Activated naive CD8-positive, alpha-beta T cell treated with anti-CD3 and anti-CD28 coated beads for 36 hours (primary cell): ENCODE data around the gene ZNF837. TPM values are rescaled to one million over a fixed set of nuclear protein-coding genes. Genes with fewer than 3 reads are reported as not detected.

ENCODE experiments used
- DNase-seq: peaks from one replicate; pipeline ENCODE4 v3.0.0; 2021
- H3K27ac Mint-ChIP-seq: one replicate; pipeline ENCODE4 v1.8.0; 2022; ENCODE audit warnings: mild to moderate bottlenecking, moderate library complexity, mixed read lengths
- H3K27me3 Mint-ChIP-seq: one replicate; pipeline ENCODE4 v1.8.0; 2022; ENCODE audit warnings: mild to moderate bottlenecking, mixed read lengths
- H3K36me3 Mint-ChIP-seq: one replicate; pipeline ENCODE4 v1.8.0; 2021; ENCODE audit warnings: mild to moderate bottlenecking, mixed read lengths
- H3K4me1 Mint-ChIP-seq: one replicate; pipeline ENCODE4 v1.8.0; 2021; ENCODE audit warnings: mixed read lengths
- H3K4me3 Mint-ChIP-seq: one replicate; pipeline ENCODE4 v1.8.0; 2022; ENCODE audit warnings: mild to moderate bottlenecking, moderate library complexity, mixed read lengths
- H3K9me3 Mint-ChIP-seq: one replicate; pipeline ENCODE4 v1.8.0; 2022; ENCODE audit warnings: mixed read lengths
- total RNA-seq, 2 experiments: library from RNA; stranded (reverse); gene quantifications; one replicate each; pipeline ENCODE4 v1.2.3, GENCODE V29; 2021

ZNF837 gene
- total RNA-seq, 2 experiments from 2014 or later = 2.0 to 2.1 TPM

DNA sequence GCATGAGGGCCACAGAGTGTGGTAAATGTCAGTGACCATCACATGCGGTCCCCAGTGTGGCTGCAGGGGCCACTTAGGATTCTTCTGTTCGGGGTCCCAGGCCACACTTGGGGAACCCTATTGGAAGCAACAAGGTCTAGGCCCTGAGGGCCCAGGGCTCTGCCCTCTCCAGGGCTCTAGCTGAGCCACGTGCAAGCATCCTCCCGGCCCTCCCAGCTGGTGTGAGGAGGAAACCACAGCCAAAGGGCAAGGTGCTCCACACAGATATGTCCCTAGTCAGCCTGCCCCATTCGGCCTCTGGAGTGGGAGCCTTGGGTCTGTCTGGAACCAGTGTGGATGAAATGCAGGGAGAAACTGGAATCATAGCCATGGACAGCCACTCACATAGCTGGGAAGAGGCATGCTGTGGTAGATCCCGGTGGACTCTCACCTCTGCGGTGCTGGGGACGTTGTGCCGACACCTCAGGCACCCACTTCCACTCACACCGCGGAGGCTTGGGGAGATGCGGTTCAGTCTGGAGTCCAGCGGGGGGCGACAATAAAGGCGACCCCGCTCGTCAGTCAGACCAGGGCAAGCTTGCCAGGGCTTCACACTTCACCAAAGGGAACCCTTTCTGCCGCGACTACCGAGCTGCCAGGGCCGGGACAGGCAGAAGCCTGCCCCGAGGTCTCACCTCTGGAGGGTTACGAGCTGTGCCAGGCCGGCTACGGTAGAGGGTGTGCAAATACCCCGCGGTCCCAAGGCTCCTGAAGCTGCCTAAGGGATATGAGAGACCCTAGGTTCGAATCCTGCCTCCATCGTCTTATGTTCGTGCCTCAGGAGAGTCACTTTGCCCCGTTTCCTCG, 14.0 kb downstream of the ZNF837 start:
- H3K4me3 Mint-ChIP-seq = no peak overlapping the region
- H3K4me1 Mint-ChIP-seq = peaks cover 4% of the 10 kb centered on the region

DNA sequence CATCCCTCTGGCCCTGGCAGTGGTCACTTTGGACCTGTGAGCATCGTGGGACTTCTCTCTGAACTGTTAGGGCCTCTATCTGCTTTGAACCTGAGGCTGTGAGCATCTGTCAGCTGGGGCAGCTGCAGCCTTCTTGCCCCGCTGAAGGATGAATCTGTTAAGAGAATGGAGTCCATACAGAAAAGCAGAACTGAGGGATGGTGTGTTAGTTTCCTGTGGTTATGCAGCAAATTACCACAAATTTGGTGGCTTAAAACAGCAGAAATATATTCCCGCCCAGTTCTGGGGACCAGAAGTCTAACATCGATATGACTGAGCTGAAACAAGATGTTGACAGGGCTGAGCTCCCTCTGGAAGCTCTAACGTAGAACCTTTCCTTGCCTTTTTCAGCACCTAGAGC, 16.7 kb downstream of the ZNF837 start:
- no peak for DNase-seq
- no peak overlapping the region for H3K4me3 Mint-ChIP-seq
- H3K27ac Mint-ChIP-seq = no peak overlapping the region
- no peaks in the 10 kb centered on the region for H3K36me3 Mint-ChIP-seq
- no peaks in the 10 kb centered on the region for H3K27me3 Mint-ChIP-seq
- H3K4me1 Mint-ChIP-seq = peaks cover 11% of the 10 kb centered on the region
- no peaks in the 10 kb centered on the region for H3K9me3 Mint-ChIP-seq

More for the DNA sequence above, 14.0 kb downstream of the ZNF837 start:
- no peak overlapping the region for H3K27ac Mint-ChIP-seq
- no peaks in the 10 kb centered on the region for H3K27me3 Mint-ChIP-seq
- no peaks in the 10 kb centered on the region for H3K36me3 Mint-ChIP-seq
- H3K9me3 Mint-ChIP-seq = no peaks in the 10 kb centered on the region
- no peak for DNase-seq

DNA sequence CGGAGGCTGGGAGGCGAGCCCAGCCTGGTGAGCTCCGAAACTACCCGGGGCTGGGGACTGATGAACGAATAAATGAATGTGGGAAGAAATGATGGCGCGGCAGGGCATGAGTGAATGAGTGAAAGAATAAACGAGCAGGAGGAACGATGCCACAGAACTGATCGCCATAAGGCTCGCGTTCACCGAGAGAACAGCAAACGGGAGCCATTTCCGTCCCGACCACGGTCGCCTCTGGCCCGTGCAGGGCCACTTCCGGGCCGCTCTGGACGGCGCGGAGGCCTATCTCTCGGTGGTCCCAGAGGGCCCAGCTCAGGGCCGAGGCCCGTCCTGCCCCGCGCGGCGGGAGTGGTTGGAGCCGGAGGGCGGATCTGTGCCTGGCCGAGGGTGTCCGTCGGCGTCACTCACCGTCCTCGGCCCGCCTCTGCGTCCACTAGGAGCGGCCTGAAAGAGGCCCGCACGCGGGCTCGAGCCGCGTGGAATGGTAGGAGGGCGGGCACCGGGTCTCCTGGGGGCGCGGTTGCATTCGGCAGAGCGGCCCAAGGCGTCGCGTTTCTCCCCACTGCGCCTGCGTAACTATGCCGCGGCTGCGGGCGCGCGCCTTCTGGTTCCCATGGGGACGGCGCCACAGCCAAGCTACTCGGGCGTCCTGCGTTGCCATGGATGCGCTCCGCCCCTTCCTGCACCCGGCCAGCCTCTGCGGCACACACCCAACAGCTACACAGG, 18.4 kb downstream of the ZNF837 start, which contains the start of gene ZNF497:
TSS of gene ZNF497 (minus strand) at position 480 of the 723 bp plus-strand sequence. CDS start 5,116 bp downstream, outside the sequence.
- peak within 1 kb of the TSS; percentile 94 for H3K27ac Mint-ChIP-seq
- H3K9me3 Mint-ChIP-seq = no peaks in the 10 kb centered on the region
- no peaks in the 10 kb centered on the region for H3K27me3 Mint-ChIP-seq
- H3K4me1 Mint-ChIP-seq = peaks cover 14% of the 10 kb centered on the region
- H3K4me3 Mint-ChIP-seq = peak within 1 kb of the TSS; percentile 87
- peak; percentile 99 for DNase-seq
- H3K36me3 Mint-ChIP-seq = no peaks in the 10 kb centered on the region

DNA sequence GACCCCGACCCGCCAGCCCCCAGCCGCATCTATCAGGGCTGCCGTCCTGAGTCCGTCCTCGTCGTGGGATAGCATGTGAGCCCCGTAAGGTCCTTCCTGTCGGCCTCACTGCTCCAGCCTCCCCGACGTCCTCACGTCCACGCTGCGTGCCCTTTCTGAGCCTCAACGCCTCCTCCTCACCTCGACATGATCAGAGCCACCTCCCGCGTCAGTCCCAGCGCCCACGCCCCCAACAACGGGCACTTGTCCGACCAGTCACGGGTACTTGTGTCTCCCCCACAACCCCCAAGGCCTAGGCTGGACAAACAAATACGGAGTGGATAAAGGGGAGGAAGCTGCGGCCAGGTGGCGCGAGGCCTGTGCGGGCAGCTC, 18.9 kb downstream of the ZNF837 start:
- no peaks in the 10 kb centered on the region for H3K27me3 Mint-ChIP-seq
- H3K9me3 Mint-ChIP-seq = no peaks in the 10 kb centered on the region
- H3K36me3 Mint-ChIP-seq = no peaks in the 10 kb centered on the region
- peaks cover 14% of the 10 kb centered on the region for H3K4me1 Mint-ChIP-seq
- peak overlapping the region; percentile 87 for H3K4me3 Mint-ChIP-seq
- peak; percentile 65 for DNase-seq
- H3K27ac Mint-ChIP-seq = peak overlapping the region; percentile 94

DNA sequence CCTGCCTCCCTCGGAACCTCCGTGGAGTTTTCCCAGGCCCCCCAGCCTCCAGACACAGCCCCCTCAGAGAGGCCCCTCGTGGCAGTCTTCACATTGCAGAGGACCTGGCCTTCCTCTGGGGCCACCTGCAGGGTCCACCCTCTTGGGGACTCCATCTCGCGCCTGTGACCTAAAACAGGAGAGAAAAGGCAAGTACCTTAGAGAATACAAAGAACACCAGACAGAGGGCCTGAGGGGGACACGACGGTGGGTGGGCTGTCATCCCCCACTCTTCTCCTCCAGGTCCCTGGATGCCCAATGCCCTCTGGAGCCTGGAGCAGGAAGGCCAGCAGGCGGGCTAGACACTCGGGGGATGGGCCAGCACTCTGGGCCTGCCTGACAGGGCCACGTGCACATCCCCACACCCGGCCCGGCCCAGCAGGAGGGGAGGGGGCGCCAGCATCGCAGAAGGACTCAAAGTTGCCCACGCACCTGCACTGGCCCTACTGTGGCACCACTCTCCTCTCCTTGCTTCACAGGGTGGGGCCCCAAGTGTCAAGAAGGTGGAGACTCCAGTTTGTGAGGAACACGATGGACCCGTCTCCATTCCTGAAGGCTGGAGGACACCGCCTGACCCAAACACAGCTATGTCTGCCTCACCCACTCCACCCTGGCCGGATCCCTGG, 23.2 kb downstream of the ZNF837 start:
- no peak overlapping the region for H3K27ac Mint-ChIP-seq
- no peaks in the 10 kb centered on the region for H3K27me3 Mint-ChIP-seq
- H3K36me3 Mint-ChIP-seq = no peaks in the 10 kb centered on the region
- H3K4me3 Mint-ChIP-seq = no peak overlapping the region
- no peaks in the 10 kb centered on the region for H3K9me3 Mint-ChIP-seq
- peaks cover 20% of the 10 kb centered on the region for H3K4me1 Mint-ChIP-seq
- DNase-seq = no peak

DNA sequence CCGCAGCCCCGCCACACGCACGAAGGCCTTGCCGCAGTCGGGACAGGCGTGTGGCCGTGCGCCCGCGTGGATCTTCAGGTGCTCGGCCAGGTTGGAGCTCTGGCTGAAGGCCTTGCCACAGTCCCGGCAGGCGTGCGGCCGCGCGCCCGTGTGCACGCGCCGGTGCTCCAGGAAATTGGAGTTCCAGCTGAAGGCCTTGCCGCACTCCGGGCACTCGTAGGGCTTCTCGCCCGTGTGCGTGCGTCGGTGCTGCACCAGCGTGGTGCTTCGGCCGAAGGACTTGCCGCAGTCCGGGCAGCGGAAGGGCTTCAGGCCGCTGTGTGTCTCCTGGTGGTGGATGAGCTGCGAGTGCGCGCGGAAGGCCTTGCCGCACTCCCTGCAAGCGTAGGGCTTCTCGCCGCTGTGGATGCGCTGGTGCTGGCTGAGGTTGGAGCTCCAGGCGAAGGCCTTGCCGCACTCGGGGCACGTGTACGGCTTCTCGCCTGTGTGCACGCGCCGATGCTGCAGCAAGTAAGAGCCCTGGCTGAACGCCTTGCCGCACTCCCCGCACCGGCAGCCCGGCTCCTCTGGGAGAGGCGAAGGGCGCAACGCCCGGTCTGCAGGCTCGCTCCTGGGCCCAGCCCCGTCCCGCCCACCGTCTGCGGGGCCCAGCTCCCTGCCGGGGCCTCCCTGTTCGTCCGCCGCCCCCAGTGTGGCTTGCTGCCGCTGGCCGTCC, 23.9 kb downstream of the ZNF837 start:
- peak overlapping the region; percentile 37 for H3K4me3 Mint-ChIP-seq
- DNase-seq = no peak
- H3K9me3 Mint-ChIP-seq = no peaks in the 10 kb centered on the region
- H3K4me1 Mint-ChIP-seq = peaks cover 19% of the 10 kb centered on the region
- H3K27ac Mint-ChIP-seq = no peak overlapping the region
- H3K36me3 Mint-ChIP-seq = peaks cover 5% of the 10 kb centered on the region
- H3K27me3 Mint-ChIP-seq = no peaks in the 10 kb centered on the region

DNA sequence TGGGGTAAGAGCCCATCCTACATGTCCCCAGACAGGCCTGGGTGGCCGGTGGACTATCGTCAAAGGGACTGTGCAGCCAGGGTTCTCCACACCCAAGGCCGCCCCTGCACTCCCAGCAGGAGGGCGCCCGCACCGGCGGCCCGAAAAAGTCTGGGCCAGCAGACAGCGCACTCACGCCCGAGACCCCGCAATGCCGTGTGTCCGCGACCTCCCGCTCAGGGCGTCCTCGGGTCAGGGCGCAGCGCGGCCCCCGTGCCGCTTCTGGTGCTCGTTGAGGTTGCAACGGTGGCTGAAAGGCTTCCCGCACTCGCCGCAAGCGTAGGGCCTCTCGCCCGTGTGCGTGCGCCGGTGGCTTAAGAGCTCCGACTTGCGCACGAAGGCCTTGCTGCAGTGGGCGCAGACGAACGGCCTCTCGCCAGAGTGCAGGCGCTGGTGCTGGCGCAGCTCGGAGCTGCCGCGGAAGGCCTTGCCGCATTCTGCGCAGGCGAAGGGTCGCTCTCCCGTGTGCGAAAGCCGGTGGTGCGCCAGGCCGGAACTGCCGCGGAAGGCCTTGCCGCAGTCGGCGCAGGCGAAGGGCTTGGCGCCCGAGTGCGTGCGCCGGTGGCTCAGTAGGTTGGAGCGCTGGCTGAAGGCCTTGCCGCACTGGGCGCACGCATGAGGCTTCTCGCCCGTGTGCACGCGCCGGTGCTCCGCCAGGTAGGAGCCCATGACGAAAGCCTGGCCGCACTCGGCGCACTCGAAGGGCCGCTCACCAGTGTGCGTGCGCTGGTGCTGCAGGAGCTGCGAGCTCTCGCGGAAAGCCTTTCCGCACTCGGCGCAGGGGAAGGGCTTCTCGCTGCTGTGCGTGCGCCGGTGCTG, 24.7 kb downstream of the ZNF837 start:
- no peaks in the 10 kb centered on the region for H3K9me3 Mint-ChIP-seq
- peak; percentile 66 for DNase-seq
- peak overlapping the region; percentile 16 for H3K27ac Mint-ChIP-seq
- H3K27me3 Mint-ChIP-seq = no peaks in the 10 kb centered on the region
- H3K36me3 Mint-ChIP-seq = peaks cover 12% of the 10 kb centered on the region
- peak overlapping the region; percentile 37 for H3K4me3 Mint-ChIP-seq
- H3K4me1 Mint-ChIP-seq = peaks cover 13% of the 10 kb centered on the region

DNA sequence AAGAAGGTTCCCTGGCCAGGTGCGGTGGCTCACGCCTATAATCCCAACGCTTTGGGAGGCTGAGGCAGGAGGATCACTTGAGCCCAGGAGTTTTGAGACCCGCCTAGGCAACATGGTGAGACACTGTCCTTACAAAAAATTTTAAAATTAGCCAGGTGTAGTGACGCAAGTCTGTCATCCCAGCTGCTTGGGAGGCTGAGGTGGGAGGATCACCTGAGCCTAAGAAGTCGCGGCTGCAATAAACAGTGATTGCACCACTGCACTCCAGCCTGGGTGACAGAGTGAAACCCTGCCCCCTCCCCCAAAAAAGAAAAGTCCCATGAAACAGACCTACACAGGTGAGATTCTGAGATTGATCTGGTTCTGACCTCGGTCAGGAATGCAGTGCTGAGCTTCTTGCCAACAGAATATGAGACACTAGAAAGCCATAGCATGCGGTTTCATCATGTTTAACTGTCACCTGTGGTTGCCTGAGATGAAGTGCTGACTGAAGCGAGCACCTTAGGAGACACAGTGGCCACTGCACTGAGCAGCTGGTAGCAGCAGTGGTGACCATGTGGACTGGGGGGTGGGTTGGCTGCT, 25.5 kb downstream of the ZNF837 start:
- Mint-ChIP-seq H3K27me3 (no peaks in the 10 kb centered on the region), H3K4me3 (no peak overlapping the region), H3K4me1 (peaks cover 12% of the 10 kb centered on the region), H3K27ac (peak overlapping the region; percentile 16), H3K36me3 (peaks cover 18% of the 10 kb centered on the region), H3K9me3 (no peaks in the 10 kb centered on the region)
- no peak for DNase-seq

DNA sequence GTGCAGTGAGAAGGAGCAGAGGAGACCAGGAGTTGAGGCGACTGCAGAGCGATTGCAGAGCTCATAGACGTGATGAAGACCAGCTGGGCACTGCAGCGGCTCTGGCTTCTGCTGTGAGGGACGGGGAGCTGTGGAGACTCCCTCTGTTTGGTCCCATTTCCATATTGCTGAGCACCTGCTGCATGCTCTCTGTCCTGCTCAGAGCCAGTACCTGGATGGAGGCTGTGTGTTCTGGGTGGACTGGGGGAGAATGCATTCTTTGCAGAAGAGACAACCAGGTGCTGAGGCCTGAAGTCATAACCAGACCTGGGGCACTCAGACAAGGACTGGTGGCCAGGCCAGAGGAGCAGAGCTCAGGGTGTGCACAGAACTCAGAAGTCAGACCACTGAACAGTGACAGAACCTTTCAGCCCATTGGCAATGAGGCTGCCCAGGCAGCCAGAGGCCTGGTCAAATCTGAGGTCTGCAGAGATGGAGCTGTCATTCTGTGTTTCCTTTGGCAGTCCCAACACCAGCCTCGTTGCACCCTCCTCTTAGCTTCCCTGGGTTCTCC, 26.3 kb downstream of the ZNF837 start:
- DNase-seq = no peak
- Mint-ChIP-seq H3K27ac (no peak overlapping the region), H3K27me3 (no peaks in the 10 kb centered on the region), H3K4me3 (no peak overlapping the region), H3K9me3 (no peaks in the 10 kb centered on the region), H3K4me1 (peaks cover 14% of the 10 kb centered on the region), H3K36me3 (peaks cover 20% of the 10 kb centered on the region)

DNA sequence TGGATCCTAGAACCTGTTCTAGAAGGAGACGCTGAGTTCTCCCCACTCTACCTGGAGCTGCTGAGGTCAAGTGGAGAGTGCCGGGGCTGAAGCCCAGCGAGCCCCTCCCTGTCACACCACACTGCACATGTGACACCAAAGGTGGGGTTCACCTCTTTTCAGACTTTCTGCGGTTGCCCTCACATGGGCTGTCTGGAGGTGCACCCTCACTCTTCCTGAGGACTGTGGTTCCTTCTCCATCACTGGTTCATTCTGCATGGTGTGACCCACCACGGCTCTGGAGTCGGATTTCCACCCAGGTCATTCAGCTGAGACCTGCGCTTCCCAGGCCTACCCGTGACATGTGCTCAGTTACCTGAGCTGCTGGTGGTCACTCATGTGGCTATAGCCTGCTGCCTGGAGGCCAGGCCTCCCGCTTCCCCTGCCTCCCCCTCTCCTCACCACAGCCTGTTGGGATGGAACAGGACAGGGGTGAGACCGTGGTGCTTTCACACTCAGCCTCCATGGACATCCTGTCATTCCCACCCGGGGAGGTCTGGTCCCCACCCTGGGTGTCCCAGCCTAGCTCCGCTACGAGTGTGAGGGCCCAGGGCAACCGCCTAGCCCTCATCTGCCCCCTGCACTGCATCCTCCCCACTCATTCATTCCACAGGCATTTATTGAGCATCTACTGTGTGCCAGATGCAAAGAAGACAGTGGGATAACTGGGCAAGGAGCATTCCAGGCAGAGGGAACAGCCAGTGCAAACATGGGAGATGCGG, 26.9 kb downstream of the ZNF837 start:
- Mint-ChIP-seq H3K9me3 (no peaks in the 10 kb centered on the region), H3K27me3 (no peaks in the 10 kb centered on the region), H3K36me3 (peaks cover 24% of the 10 kb centered on the region), H3K4me3 (no peak overlapping the region), H3K27ac (no peak overlapping the region), H3K4me1 (peaks cover 21% of the 10 kb centered on the region)
- no peak for DNase-seq

DNA sequence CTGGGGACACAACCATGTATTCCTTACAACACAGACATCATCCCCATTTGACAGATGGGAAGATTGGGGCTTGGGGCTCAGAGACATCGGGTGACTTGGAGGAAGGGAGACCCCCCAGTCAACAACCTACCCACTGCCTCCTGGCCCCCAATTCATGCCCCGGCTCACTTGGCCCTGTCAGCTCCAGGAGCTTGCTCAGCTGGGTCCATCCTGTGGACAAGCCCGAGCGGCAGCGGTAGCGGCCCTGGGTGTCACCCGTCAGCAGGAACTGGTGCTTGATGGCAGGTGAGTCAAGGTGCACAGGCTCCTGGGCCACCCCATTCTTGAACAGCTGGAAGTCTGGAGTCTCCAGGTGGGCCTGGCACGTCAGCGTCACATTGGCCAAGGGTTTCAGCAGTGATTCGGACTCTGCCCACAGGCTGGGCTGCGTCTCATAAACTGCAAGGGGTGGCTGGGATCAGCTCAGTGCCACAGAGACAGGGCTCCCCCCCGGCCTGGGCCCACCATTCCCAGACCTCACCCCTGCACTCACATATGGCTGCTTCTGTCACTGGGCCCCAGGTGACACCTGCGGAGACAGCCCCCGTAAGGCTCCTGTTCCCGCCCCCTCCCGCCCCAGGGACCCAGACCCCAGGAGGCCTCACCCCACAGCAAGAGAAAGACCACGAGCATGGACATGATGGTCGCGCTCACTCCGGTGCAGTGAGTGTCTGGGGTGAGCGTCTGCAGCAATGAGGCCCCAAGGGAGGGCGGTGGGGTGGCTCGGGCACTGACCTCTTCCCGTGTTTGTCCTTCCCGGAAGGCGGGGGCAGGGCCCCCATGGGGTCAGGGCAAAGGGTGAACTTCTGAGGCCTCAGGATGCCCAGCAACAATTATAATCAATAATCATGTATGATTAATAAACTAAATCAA, 27.8 kb downstream of the ZNF837 start, which contains the start of gene A1BG:
TSS of gene A1BG (minus strand) at position 733 of the 912 bp plus-strand sequence. CDS start at position 678, 55 bp downstream.
- H3K9me3 Mint-ChIP-seq = no peaks in the 10 kb centered on the region
- no peak for DNase-seq
- H3K27ac Mint-ChIP-seq = no peak within 1 kb of the TSS
- H3K4me1 Mint-ChIP-seq = peaks cover 24% of the 10 kb centered on the region
- H3K27me3 Mint-ChIP-seq = no peaks in the 10 kb centered on the region
- H3K4me3 Mint-ChIP-seq = no peak within 1 kb of the TSS
- peaks cover 24% of the 10 kb centered on the region for H3K36me3 Mint-ChIP-seq
